Bronchial epithelial cell (primary cell): Measurements from ENCODE around the gene STARD7. TPM values are rescaled to one million over a fixed set of nuclear protein-coding genes. Genes with fewer than 3 reads are reported as not detected.

Source experiments
- DNase-seq: peaks from one replicate; pipeline ENCODE4 v3.0.0-alpha.2; 2010; ENCODE audit warnings: low read depth
- FAIRE-seq: peaks from 2 replicates; lab custom pipeline; 2011; peaks lifted over from hg19 to GRCh38; lab: Jason Lieb, UNC
- H3K27me3 ChIP-seq: 2 replicates; pipeline ENCODE4 v1.5.1; 2011; ENCODE audit warnings: low read length; ENCODE audit not compliant: control insufficient read depth, insufficient read depth
- H3K36me3 ChIP-seq: 2 replicates; pipeline ENCODE4 v1.5.1; 2011; ENCODE audit warnings: low read length; ENCODE audit not compliant: control insufficient read depth, insufficient read depth
- H3K4me3 ChIP-seq: 2 replicates; pipeline ENCODE4 v1.5.1; 2011; ENCODE audit warnings: mild to moderate bottlenecking, low read depth, low read length, control low read depth
- total RNA-seq: library from RNA; depleted of rRNA; stranded (reverse); fragments of >200 nt; gene quantifications from 2 replicates; pipeline ENCODE4 v1.2.1, GENCODE V29; 2014
- TF ChIP-seq, protein P1 (sequence below): IDR thresholded peaks from 2 replicates; pipeline ENCODE4 v1.5.1; 2011; ENCODE audit warnings: mild to moderate bottlenecking, moderate library complexity, low read length, control low read depth, inconsistent platforms; ENCODE audit not compliant: insufficient read depth, severe bottlenecking

The STARD7 gene
- total RNA-seq, 1 donor from 2014 or later: 93.7 TPM

DNA sequence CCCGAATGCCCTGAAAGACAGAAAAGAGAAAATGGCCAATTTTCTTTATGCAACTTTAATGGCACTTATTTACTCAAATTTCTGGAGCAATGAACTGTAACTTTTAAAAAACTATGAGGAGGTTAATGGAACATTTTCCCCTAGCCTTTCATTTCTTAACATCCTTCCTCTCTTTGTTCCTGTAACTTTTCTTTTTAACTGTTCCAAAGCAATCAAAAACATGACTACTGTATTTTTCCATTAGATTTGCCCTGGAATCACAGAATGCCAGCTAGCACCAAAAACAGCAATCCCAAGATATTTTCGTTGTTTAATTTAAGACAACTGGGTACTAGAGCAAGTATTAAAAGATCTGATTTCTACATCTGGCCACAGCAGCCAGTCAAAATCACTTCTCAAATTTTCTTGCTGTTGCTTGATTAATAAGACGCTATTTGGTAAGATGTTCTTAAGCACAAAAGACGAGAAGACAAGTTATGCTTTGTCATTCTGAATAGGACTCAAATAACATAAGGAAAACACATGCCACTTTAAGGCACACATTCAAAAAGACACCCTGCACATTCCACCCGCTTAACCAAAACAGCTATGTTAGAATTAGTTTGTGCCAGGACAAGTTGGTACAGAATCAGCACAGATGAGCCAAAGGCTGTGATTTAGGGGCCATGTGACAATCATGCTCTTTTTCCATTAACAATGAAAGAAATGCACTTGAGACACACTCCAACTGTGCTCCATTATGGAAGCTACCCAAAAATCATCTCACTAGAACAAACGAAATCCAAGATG, 3.6 kb downstream of the STARD7 start:
- TF ChIP-seq, protein P1, sequence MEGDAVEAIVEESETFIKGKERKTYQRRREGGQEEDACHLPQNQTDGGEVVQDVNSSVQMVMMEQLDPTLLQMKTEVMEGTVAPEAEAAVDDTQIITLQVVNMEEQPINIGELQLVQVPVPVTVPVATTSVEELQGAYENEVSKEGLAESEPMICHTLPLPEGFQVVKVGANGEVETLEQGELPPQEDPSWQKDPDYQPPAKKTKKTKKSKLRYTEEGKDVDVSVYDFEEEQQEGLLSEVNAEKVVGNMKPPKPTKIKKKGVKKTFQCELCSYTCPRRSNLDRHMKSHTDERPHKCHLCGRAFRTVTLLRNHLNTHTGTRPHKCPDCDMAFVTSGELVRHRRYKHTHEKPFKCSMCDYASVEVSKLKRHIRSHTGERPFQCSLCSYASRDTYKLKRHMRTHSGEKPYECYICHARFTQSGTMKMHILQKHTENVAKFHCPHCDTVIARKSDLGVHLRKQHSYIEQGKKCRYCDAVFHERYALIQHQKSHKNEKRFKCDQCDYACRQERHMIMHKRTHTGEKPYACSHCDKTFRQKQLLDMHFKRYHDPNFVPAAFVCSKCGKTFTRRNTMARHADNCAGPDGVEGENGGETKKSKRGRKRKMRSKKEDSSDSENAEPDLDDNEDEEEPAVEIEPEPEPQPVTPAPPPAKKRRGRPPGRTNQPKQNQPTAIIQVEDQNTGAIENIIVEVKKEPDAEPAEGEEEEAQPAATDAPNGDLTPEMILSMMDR: no peak
- peak; percentile 42 for DNase-seq
- no peaks in the 10 kb centered on the region for H3K36me3 ChIP-seq
- H3K27me3 ChIP-seq: no peaks in the 10 kb centered on the region
- no peak for FAIRE-seq
- H3K4me3 ChIP-seq: no peak overlapping the region

DNA sequence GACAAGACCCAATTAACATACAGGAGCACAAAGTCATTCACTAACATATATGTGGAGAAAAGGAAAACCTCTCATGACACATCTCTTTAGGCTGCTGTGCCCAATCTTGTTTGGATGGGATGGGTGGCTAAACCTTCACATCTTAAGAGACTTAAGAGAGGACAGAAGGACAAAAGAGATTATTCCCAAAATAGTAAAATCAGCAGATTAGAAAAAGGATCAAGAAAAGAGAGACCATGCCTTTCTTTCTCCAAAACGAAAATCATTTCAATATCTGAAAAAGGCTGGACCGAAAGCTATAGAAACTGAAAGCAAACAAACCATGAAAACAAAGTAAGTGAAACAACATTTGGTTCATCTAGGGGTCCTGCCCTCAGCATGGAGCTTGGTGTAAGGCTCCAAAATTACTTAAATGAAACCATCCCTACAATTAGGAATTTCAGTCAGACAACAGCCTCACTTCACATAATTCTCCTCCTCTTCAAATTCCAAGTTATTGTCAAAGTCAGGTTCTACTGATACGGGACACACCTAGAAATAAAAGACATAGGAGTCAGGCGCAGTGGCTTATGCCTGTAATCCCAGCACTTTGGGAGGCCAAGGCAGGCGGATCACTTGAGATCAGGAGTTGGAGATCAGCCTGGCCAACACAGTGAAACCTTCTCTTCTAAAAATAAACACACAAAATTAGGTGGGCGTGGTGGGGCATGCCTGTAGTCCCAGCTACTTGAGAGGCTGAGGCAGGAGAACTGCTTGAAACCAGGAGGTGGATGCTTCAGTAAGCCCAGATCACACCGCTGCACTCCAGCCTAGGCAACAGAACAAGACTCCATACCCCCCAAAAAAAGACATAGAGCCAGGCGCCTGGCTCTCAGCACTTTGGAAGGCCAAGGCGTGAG, 5.2 kb downstream of the STARD7 start:
- FAIRE-seq (no peak), DNase-seq (peak; percentile 43)
- Histone ChIP-seq H3K36me3 (no peaks in the 10 kb centered on the region), H3K27me3 (no peaks in the 10 kb centered on the region), H3K4me3 (no peak overlapping the region)
- TF ChIP-seq, protein P1: no peak

DNA sequence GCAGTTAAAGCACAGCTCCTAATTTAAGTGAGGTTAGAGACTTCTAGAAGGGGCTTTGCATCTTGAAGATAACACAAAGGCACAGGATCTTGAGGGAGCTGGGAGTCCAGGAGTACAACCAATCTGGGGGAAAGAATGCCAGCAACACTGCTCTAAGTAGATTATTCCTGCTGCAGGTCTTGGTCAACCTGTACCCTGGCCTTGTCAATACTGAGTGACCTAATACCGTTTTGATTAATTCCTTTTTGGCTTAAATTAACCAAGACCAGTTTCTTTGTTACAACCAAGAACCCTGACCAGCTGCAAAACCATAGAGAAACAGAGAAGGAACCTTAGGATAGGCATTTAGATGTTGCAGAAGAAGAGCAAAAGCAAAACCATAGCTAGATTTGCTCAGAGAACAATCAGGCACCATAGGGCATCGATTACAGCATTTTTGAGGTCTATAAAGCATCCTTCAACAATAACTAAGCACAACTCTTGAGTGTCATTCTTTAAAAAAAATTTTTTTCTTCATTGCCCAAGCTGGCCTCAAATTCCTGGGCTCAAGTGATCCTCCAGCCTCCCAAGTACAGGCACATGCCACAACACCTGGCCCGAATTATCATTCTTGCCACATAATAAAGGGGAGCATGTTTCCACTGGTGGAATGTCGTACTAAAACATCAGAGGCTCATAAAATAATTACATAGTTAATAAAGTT, 6.3 kb downstream of the STARD7 start:
- Histone ChIP-seq H3K27me3 (no peaks in the 10 kb centered on the region), H3K4me3 (no peak overlapping the region), H3K36me3 (no peaks in the 10 kb centered on the region)
- TF ChIP-seq, protein P1: no peak
- no peak for FAIRE-seq
- no peak for DNase-seq

DNA sequence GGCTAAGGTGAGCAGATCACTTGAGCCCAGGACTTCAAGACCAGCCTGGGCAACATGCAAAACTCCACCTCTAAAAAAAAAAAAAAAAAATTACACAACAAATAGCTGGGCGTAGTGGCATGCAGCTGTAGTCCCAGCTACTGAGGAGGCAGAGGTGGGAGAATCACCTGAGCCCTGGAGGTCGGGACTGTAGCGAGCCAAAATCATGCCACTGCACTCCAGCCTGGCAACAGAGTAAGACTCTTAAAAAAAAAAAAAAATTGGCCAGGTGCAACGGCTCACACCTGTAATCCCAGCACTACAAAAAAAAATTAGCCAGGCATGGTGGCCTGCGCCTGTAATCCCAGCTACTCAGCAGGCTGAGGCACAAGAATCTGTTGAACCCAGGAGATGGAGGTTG, 7.3 kb downstream of the STARD7 start:
- no peak overlapping the region for H3K4me3 ChIP-seq
- no peaks in the 10 kb centered on the region for H3K27me3 ChIP-seq
- FAIRE-seq (no peak), DNase-seq (no peak)
- H3K36me3 ChIP-seq: no peaks in the 10 kb centered on the region
- TF ChIP-seq, protein P1: no peak

DNA sequence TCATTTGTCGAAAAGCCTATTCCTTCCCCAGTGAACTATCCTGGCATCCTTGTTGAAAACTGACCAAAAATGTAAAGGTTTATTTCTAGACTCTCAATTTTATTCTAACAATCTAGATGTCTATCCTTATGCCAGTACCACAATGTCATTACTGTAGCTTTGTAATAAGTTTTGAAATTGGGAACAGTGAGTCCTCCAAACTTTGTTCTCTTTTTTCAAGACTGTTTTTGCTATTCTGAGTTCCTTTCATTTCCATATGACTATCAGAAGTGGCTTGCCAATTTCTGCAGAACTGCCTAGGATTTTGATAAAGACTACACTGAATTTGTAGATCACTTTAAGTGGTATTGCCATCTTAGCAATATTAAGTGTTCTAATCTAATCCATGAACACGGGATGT, 9.7 kb downstream of the STARD7 start:
- DNase-seq (no peak), FAIRE-seq (no peak)
- Histone ChIP-seq H3K36me3 (peaks cover 4% of the 10 kb centered on the region), H3K27me3 (no peaks in the 10 kb centered on the region), H3K4me3 (no peak overlapping the region)
- TF ChIP-seq, protein P1: no peak
